GM18508 (cell line): Measurements from ENCODE around the gene USP47.

Source experiments
- ATAC-seq: cut with Tn5 transposase; IDR thresholded peaks from one replicate; pipeline ENCODE4 v1.9.1; 2021; ENCODE audit warnings: moderate number of reproducible peaks; ENCODE audit not compliant: insufficient read depth, unreplicated experiment

The USP47 gene

DNA sequence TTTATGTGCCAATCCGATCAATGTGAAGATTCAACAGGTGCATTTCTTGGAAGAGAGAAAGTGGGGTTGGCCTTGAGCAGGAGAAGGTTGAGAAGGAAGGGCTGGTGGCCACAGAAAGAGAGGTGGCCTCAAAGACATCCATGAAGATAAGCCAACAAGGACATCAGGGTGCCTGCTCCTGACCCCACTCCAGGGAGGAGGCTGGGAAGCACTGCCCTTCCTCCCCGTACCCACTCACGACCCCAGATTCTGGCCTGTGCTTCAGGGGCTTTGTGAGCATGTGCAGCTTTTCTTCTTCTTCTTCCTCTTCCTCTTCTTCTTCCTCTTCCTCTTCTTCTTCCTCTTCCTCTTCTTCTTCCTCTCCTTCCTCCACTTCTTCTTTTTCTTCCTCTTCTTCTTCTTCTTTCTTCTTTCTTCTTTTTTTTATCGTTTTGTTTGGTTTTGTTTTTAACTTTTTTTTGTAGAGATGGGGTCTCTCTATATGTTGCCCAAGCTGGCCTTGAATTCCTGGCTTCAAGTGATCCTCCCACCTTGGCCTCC lies 136.4 kb downstream of the USP47 start:
- ATAC-seq: no peak

DNA sequence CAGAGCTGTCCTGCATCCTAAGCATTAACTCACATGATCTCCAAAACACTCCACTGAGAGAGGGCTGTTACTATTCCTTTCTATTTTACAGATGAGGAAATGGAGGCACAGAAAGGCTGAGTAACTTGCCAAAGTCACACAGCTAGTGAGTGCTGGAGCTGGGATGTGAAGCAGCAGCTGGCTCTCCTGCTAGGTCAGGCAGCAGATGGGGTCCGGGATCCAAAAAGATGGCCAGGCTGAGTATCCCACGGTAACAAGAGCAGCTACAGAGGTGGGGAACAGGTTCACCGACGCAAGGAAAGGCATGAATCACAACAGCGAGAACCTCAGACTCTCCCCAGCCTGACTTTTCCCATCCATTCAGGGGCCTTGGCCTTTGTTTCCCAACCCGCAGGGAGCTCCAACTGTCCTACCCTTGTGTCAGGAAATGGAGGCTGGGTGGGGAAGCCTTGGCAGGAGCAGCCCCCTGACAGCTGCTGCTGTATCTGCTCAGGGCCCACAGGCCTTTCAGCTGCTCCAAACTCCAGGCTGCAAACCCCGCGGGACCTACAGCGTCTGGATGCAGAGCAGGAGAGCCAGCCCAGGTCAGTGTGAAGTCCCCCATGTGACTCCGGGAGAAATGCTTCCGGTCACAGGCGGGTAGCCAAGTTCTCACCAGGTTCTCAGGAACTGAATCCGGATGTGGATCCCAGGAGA lies 137.2 kb downstream of the USP47 start:
- no peak for ATAC-seq

DNA sequence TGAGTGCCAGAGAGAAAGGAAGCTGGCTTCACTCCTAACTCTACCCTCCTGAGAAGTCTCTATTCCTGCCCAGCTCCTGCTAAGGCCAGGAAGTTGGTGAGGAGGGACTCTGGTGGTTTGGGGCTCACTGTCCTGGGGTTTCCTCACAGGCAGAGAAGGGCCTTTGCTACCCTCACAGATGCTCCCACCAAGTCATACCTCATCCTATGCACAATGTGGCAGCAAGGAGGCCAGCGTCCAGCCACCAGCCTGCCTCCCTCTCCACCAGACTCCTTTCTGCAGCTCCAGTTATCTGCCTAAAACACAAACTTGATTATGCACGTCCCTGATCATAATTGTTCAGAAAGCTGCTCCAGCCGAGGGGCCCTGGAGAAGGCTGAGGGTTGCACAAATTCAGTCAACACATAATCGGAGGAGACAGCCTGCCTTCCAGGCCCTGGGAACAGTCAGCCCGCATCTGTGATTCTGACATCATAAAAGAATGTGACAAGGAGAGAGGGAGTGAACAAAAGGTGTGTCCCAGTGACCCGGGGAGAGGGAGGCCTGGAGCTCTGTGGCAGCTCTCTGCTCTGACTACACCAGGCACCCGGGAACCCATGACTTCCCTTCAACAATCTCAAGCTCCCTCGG lies 137.8 kb downstream of the USP47 start:
- ATAC-seq: no peak

DNA sequence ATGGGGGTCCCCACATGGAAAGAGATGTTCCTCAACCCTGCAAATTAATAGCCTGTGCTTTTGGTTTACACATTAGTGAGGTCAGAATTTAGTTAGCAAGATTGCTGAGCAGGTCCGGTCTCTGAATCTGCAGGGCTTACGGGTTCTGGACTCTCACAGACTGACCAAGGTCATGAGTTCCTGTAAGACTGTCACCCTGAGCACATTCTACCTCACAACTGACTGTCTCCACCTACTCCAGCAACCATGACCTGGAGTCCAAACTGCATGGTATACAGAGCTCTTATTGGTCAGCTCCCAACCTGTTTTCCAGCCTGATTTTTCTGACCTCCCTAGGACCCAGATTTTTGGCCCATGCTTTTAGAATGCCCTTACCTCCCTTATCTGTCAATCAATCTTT lies 138.4 kb downstream of the USP47 start:
- no peak for ATAC-seq

DNA sequence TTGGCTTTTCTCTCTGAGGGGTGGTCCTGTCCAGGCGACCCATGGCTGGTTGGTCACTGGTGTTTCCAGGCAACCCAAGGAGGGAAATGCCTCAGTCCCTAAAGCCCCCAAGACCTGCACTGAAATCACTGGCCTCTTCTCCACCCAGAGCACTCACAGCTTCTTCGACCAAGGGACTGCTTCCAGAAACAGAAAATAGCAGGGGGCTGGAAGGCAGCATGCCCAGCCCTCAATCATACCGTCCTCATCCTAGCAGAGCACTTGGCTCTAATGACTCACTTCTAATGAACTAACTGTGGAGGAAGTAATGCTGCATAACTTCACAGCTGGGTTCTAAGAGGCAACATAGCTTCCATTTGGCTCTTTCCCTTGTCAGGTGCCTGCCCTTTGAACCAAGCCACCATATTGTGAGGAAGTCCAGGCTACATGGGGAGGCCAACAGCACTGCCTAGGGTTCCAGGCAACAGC lies 139.1 kb downstream of the USP47 start:
- ATAC-seq: no peak

DNA sequence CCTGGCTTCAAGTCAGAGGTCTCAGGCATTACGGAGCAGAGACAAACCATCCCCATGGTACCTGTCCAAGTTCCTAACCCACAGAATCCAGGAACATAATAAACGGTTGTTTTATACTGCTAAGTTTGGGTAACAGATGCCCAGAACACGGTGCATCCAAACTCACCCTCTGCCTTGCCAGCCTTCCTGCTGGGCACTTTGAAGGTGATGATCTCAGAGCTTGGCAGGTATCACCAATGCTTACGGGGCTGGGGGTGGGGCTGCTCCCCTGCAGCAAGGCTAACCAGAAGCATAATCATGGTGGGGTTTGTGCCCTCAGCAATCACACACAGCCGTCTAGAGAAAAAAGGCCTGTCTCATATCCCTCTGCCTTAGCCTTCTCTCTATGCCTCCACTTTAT lies 139.6 kb downstream of the USP47 start:
- no peak for ATAC-seq

DNA sequence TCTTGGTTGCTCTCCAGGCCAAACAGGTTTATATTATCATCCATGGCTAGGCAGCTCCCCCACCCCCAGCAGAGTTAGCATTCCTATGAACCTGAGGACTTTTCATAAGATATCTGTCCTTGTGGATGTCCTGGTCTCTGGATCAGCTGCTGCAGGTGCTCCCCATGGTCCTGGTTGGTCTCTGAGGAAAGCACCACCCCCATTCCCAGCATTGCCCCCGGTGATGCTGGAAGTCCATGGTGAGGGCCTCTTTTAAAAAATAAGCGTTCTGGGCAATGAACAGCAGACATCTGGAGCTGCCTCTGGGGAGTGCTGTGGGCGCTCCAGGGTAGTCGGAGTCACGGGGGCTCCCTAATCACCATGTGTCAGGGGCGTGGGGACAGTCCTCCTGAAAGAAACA lies 140.1 kb downstream of the USP47 start:
- no peak for ATAC-seq

DNA sequence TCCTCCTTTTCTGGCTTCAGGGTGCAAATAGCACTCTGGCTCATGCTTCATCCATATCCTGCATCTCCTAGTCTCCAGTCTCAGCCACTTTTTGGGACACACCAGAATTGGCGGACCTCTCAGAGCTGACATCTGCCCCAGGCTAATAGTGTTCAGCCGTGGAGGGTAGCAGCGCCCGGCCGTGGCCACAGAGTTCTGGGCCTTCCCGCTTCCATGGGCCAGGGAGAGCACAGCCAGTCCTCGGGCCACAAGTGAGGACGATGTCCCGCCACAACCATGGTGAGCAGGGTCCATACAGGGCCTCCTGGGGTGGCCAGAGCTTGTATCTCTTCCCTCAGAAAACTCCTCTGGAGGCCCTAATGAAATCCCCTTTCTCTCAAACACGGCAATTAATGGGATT lies 140.7 kb downstream of the USP47 start:
- no peak for ATAC-seq

DNA sequence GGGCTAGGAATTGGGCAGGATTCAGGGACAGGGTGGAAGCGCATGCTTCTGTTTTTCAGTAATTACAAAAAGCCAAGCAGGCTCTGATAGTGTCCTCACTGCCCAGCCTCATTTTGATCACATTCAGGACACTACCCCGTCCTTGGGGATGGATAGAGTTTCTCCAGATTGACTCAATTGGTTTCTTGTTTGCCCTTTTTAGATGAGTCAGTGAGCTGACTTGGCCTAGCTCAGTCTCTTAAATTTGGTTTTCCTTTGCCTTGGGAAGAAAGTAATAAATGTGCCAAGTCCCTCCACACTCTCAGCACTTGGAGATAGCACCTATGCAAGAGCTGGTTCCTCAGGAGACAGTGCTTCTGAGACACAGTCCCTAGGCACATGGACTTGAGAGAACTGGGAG lies 141.2 kb downstream of the USP47 start:
- ATAC-seq: no peak

DNA sequence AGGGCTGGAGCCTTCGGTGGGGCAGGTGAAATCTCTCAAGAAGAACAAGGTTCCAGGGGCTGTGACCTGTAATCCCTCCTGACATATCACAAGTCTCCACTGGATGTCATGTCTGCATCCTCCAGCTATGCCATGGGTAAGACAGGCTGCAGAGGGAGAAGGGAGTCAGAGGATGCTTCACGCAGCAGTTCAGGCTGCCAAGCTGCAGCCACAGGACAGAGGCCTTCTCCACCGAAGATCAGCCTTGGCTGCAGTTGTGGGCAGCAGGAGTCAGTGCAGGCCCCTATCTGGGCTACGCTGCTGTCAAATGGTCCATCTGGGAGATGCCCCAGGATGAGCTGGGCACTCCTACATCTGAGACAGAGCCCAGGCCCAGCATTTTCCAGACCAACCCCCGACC lies 141.7 kb downstream of the USP47 start:
- ATAC-seq: no peak

DNA sequence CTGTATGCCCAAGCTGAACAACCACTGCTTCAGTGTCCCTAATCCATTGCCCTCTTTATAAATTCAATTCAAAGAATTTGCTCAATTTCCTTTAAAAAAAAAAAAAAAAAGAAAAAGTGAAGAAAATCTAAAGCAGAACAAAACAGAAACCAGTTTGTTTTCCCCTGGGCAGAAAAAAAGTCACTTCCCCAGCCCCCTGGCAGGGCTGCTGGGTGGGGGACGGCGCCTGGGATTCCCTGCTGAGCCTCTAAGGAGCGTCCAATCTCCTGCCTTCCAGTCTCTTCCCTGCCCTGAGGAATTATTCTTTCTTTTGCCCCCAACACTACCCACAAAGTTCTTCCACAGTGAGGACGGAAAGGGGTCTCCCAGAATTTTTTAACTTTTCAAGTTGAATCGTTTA lies 142.8 kb downstream of the USP47 start:
- no peak for ATAC-seq

DNA sequence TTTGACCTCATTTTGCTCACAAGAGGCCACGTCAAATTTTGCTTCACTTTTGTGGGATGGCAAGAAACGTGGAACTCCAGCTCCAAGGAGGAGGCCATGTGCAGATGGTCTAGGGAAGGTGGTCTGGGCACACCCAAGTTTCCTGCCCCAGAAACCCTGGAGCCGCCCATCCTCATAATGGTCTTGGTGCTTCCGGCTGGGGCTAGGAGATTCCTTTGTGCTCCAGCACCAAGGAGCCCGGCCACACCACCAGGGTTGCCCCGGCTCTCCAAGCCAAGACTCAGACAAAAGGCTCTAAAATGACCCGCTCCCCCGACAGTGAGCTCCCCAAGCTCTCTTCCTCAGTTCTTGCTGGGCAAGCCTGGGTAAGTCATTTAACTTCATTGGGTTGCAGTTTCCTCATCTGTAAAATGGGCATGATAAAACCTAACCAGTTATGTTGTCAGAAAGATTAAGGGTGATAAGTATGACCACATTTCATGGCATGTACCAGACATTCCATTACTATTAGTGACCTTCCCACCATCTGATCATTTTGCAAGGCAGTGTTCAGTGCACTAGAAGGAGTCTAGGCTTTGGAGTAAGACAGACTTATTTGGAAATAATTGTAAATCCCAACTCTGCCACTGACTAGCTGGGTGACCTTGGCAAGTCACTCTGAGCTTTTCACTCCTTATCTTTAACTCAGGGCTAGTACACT lies 143.4 kb downstream of the USP47 start:
- ATAC-seq: no peak

DNA sequence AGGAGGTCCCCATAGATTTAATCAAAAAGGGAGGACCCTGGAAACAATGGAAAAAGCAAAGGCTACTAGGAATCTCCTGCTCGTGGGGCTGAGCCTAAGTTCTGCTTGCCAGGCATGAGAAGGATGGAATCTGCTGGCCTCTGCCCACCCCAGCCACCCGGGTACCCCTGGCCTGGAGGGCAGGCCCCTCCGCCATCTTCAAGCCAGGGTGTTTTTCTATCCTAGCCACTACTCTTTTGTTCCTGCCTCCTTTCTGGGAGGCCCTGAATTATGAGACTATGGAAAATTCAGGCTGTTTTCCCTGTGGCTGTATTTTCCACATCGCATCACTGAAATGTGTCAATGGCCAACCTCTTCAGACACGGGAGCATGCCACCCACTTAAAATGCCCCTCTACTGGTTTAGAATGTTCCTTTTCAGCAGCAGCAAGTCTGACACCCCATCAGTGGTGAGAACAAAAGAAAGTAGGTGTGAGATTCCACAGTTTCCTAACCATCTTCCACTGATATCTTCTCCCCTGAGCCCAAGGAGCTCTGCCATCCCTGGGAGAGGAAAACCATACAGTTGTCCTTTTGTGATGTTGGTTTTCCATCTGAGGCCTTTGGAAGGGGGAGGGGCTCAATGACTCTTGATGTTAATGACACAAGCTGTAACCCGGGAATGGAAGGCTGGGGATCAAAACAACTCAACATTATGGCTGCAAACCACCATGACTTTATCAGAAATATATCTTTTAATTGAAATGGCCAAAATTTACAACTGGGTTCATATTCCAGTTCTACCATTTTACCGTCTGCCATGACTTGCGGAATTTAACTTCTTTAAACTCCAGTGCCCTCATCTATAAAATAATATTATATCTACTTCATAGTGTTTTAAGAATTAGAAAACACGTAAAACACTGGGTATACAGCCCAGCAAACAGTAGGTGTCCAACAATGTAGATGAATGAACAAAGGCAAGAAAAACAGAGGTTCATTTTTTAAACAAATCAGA lies 144.5 kb downstream of the USP47 start:
- no peak for ATAC-seq

DNA sequence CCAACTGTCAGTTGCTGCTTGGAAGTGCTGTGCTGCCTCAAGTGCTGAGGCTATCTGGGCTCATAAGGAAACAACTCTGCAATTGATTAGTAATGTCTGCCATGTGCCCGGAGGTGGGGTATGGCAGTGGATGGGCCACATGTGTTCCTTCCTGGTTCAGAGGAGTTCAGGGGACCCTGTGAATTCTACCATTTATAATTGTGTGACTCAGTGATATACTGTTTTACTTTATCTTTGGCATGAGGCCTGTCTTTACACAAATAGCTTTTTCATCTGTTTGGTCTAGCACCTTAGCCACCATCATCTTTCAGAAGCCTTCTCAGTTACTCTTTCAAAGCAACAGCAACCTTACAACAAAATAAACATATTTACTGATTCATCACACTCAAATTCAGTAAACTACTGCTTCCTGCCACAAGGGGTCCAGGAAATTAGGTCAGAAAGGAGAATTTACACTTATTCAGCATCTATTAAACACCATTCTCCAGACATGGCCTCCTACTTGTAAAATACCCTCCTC lies 145.8 kb downstream of the USP47 start:
- no peak for ATAC-seq

DNA sequence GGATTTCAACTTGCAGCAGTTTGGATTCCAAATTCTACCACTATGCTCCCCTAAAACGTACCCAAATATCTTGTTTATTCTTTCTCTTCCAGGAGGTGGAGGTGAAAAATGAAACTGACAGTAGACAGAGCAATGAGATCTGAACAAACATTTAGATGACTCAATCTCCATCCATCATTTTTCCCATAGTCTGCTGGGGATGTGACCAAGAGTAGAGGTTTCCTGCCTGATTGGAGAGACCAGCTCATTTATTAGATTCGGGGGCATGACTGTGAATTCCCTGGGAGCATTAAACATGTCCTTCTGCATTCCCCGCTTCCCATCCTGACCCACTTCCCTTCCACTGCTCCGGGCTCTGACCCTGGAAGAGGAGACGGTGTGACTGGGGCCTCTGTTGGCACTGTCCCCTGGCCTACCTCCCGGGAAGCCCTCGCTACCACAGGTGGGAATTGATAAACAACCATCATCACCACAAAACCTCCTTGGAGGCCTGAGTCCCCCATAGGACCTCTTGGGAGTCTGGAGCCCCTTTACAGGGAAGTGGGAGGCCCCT lies 146.4 kb downstream of the USP47 start:
- no peak for ATAC-seq

DNA sequence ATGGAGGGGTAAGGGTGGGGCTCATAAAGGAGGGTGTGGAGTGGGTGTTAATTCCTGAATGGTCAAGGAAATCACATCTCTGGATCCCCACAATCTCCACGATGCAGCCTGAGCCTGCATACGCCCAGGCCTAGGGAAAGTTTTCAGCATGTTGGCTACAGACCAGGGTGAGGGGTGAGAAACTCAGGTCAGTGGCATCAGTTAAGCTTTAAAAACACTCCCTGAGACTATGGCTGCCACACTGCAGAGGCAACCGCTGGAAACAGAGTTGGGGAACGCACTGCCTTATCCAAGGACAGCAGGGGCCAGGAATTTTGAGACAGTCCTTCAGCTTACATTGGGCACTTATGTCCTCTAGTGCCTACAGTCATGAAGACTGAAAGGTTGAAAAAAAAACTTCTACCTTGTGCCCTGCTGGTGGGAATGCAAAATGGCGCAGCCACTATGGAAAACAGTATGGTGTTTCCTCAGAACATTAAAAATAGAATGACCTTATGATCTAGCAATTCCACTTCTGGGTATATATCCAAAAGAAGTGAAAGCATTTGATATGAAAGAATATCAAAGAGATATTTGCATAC lies 147.0 kb downstream of the USP47 start:
- no peak for ATAC-seq

DNA sequence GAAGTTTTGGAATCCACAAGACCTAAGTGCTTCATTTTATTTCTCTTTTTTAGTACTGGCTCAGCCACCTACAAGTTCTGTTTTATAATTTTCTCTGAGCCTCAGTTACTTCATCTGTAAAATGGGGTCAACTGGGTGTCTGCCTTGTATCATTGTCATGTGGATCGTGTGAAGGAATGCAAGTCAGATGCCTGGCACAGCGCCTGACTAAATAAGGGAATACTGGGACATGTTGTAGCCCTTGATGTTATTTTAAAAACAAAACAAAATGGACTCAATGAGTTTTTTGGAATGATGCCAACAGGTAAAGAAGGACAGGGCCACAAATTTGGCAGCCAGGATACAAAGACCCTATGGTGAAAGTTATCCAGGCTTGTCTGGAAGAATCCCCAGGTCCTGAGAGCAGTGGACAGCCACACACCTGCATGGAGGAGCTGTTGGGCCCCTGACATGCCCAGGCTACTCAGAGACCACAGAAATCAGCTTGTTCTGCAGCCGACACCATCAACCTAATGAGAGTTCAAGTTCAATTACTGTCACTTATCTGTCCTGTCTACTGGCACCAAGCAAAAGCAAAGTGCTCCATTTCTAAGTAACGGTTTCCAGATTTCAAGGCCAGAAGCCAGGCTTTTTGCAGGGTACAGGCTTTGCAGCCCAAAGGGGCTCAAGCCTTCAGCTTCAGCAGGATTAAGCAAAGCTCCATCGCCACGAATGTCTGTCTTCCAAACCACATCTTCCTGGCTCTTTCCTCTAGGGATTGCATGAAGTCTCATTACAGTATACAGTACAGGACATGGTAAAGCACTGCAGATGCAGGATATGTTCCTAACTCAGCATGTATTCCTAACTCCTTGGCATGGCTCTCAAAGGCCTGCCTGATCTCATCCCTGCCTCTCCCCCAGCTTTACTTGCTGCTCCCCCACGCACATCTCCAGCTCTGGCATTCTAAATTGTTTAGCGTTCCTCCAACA lies 148.3 kb downstream of the USP47 start:
- no peak for ATAC-seq
